Measurements from ENCODE around the gene EPB41L5.

EPB41L5 gene

DNA sequence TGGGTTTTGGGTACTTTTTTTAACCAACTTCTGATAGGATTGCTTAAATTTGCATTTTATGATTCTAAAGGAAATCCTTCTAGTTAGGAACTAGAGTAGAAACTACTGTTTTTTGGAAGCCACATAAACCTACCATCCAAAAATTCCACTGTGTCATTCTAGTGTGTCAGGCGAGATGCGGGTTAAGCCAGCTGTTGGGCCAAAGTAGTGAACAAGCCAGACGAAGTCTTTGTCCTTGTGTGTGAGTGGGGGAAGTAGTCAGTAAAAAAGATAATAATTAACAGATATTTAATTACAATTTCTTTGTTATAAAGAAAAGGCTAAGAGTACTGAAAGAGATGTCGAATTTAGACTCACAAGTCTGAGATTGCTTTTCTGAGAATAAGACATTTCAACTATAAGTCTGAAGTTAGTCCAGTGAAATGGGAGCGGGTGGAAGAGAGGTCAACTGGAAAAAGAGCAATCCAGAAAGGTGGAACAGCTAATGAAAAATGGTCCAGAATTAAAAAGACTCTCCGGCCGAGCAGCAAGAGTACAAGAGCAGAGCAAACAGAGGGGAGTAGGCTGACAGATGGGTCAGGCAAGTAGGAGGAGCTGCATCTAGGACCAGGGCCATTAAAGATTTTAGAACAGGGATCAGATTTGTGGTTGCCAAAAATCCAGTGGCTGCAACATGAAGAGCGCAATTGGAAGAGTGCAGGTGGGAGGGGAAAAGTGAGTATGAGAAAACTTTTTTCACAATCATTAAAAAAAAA is 1.5 kb downstream of the EPB41L5 start:
- no peak overlapping the region for H3K4me3 ChIP-seq (replicated peaks; ENCODE audit: insufficient read depth, low read length)
- TF ChIP-seq GABPA (IDR thresholded peaks at IDR 0.05; ENCODE audit: low read depth) (no peak), SPI1 (IDR thresholded peaks at IDR 0.05; ENCODE audit: borderline replicate concordance, low read depth) (no peak)
- H3K27me3 ChIP-seq (ENCODE audit: insufficient read depth, poor library complexity, severe bottlenecking) = peaks cover 8% of the 10 kb centered on the region
- DNase-seq (ENCODE audit: low read depth in 1 of 2, low spot score in 1 of 2) = no peak
- H3K27ac ChIP-seq (replicated peaks) = no peak overlapping the region

- H3K27ac ChIP-seq (replicated peaks) = no peak overlapping the region
- no peak for DNase-seq (ENCODE audit: low read depth in 1 of 2, low spot score in 1 of 2)
- TF ChIP-seq SPI1 (IDR thresholded peaks at IDR 0.05; ENCODE audit: borderline replicate concordance, low read depth) (no peak), REST (IDR thresholded peaks at IDR 0.05; ENCODE audit: insufficient replicate concordance, low read depth) (no peak), POLR2AphosphoS5 (IDR thresholded peaks at IDR 0.05; ENCODE audit: low read depth) (no peak), GABPA (IDR thresholded peaks at IDR 0.05; ENCODE audit: low read depth) (no peak)
- no peak overlapping the region for H3K4me3 ChIP-seq (replicated peaks; ENCODE audit: insufficient read depth, low read length)
- H3K27me3 ChIP-seq (ENCODE audit: insufficient read depth, poor library complexity, severe bottlenecking) = peaks cover 5% of the 10 kb centered on the region
Observed at GRCh38 chr2:120016800-120017199, 3.9 kb downstream of the EPB41L5 start.

- TF ChIP-seq POLR2AphosphoS5 (IDR thresholded peaks at IDR 0.05; ENCODE audit: low read depth) (no peak), REST (IDR thresholded peaks at IDR 0.05; ENCODE audit: insufficient replicate concordance, low read depth) (no peak), GABPA (IDR thresholded peaks at IDR 0.05; ENCODE audit: low read depth) (no peak), SPI1 (IDR thresholded peaks at IDR 0.05; ENCODE audit: borderline replicate concordance, low read depth) (no peak)
- TF ChIP-seq, protein P1, sequence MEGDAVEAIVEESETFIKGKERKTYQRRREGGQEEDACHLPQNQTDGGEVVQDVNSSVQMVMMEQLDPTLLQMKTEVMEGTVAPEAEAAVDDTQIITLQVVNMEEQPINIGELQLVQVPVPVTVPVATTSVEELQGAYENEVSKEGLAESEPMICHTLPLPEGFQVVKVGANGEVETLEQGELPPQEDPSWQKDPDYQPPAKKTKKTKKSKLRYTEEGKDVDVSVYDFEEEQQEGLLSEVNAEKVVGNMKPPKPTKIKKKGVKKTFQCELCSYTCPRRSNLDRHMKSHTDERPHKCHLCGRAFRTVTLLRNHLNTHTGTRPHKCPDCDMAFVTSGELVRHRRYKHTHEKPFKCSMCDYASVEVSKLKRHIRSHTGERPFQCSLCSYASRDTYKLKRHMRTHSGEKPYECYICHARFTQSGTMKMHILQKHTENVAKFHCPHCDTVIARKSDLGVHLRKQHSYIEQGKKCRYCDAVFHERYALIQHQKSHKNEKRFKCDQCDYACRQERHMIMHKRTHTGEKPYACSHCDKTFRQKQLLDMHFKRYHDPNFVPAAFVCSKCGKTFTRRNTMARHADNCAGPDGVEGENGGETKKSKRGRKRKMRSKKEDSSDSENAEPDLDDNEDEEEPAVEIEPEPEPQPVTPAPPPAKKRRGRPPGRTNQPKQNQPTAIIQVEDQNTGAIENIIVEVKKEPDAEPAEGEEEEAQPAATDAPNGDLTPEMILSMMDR (IDR thresholded peaks at IDR 0.05; ENCODE audit: insufficient read depth, low read length) = no peak
- peaks cover 5% of the 10 kb centered on the region for H3K27me3 ChIP-seq (ENCODE audit: insufficient read depth, poor library complexity, severe bottlenecking)
- H3K4me3 ChIP-seq (replicated peaks; ENCODE audit: insufficient read depth, low read length) = no peak overlapping the region
- H3K27ac ChIP-seq (replicated peaks) = no peak overlapping the region
- DNase-seq (ENCODE audit: low read depth in 1 of 2, low spot score in 1 of 2) = no peak
Observed at GRCh38 chr2:120017201-120017600, 4.3 kb downstream of the EPB41L5 start.

GRCh38 chr2:120018549-120018948 is 5.7 kb downstream of the EPB41L5 start:
- no peak overlapping the region for H3K27ac ChIP-seq (replicated peaks)
- no peak overlapping the region for H3K4me3 ChIP-seq (replicated peaks; ENCODE audit: insufficient read depth, low read length)
- TF ChIP-seq GABPA (IDR thresholded peaks at IDR 0.05; ENCODE audit: low read depth) (no peak), SPI1 (IDR thresholded peaks at IDR 0.05; ENCODE audit: borderline replicate concordance, low read depth) (no peak), REST (IDR thresholded peaks at IDR 0.05; ENCODE audit: insufficient replicate concordance, low read depth) (no peak), POLR2AphosphoS5 (IDR thresholded peaks at IDR 0.05; ENCODE audit: low read depth) (no peak)
- TF ChIP-seq, protein P1 (IDR thresholded peaks at IDR 0.05; ENCODE audit: insufficient read depth, low read length) = no peak
- H3K27me3 ChIP-seq (ENCODE audit: insufficient read depth, poor library complexity, severe bottlenecking) = peaks cover 5% of the 10 kb centered on the region
- DNase-seq (ENCODE audit: low read depth in 1 of 2, low spot score in 1 of 2) = no peak
